Skin epidermis (tissue), 12 donors: ENCODE results near the gene WDR19.
"Not testable (repeated sequence)": the region's sequence is repeated elsewhere in the genome, so short reads cannot be mapped to it uniquely, and the experiment has no call there.

Experiments
- H3K27ac ChIP-seq, 21 experiments: fragments of 200-600 bp; sonication (generic) in 11 of 21; one replicate each; pipeline ENCODE4 v1.5.0; 2020; ENCODE audit warnings: mild to moderate bottlenecking in 3 of 21, inconsistent platforms in 2 of 21, moderate library complexity in 2 of 21
- H3K4me3 ChIP-seq, 7 experiments: fragments of 200-600 bp; sonication (generic) in 2 of 7; one replicate each; pipeline ENCODE4 v1.5.0; 2020; ENCODE audit warnings: inconsistent platforms in 2 of 7, mild to moderate bottlenecking in 2 of 7, moderate library complexity in 1 of 7

The WDR19 gene

DNA sequence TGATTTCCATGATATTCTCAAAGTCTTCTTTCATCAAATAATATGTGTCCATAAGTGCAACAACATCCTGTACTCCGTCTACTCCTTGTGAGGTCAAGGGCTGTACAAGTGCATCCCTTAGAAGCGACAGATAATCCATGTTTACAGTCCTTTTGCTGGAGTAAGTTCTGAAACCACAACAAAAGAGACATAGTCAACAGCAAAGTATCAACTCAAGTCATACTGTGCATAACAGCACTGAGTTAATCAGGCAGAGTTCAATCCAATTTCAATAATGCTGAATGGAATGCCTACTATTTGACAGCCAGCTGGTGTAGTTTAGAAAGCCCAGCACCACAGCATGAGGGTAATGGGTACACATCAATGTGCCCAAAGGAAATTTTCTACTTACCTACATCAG lies 109.4 kb downstream of the WDR19 start:
- H3K27ac ChIP-seq: no peak overlapping the region

DNA sequence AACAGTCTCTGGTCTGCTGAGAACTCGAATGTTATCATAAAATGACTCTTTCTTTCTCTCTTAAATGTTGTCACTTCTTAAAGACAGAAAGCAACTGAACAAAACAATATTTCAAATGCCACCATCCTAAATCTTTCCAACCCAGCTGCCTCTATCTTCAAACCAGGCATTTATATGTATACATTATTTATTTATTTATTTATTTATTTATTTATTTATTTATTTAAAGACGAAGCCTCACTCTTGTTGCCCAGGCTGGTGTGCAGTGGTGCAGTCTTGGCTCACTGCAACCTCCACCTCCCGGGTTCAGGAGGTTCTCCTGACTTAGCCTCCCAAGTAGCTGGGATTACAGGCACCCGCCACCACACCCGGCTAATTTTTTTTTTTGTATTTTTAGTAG lies 110.1 kb downstream of the WDR19 start:
- not testable (repeated sequence) for H3K4me3 ChIP-seq, H3K27ac ChIP-seq

More for the DNA sequence above, 109.4 kb downstream of the WDR19 start:
- no peak overlapping the region for H3K4me3 ChIP-seq

DNA sequence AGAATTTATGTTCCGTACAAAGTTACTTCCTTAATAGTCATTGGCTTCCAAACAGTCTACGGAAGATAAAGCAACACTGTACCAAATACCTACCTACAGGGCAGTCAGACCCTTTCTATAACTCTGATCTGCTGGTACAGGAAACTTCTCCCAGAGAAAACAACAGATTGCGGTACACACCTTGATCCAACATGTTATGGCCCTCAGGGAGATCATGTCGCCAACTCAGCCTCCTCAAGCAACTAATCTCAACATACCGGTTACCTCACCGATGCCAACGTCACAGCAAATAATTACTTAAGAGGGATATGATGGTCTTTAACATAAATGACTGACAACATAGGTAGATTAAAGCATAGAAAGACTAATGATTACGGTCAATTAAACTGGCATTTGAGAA lies 113.5 kb downstream of the WDR19 start:
- H3K27ac ChIP-seq: no peak overlapping the region

DNA sequence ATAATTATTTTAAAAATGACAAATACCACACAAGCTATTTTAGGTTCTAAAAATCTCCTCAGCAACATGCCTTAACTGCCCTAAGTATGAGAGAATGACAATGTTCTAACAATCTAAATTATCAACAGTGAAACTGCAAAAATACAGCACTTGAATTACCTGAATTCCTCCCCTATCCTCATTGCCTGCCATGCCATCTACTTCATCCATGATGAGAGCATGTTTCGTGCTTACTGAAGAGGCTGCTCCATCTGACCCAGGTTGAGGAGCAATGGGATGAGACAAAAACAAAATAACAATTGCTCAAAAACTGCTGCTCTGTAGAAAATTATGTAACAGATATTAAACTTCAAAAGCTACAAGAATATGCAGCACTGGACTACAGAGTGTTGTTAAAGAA lies 120.6 kb downstream of the WDR19 start:
- no peak overlapping the region for H3K27ac ChIP-seq
- no peak overlapping the region for H3K4me3 ChIP-seq

More for the DNA sequence above, 113.5 kb downstream of the WDR19 start:
- H3K4me3 ChIP-seq: no peak overlapping the region

DNA sequence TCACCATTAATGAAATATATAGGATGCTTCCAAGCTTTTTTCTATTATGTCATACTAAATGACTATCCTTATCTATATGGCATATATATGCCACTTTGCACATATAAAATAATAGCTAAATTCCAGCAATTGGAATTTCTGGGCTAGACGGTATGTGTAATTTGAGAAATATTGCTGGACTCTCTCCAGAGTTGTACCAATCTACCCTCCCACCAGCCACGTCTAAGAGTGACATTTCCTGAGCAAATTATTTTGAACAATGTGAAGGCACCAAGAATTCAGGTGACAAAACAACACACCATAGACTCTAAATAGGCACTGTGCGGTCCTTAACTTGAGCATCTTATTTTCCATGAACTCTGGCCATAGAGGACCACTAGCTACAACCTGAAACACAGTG lies 121.5 kb downstream of the WDR19 start:
- Histone ChIP-seq H3K27ac (no peak overlapping the region), H3K4me3 (no peak overlapping the region)

DNA sequence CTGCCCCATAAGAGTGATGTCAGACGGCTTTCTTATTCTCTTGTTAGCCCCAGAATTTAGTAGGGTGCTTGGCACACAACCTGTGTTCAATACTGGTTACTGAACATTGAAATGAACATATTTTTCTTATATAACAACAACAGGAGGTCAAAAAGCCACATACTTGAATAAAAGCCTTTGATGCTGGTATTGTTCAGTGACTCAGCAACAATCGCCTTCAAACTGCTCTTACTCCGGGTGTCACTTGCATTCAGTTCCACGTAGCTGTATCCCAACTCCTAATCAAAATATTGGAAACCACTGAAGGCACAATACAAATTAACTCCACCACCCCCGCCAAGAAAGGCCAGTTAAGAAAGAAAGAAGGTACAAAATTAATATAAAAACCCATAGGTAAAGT lies 122.3 kb downstream of the WDR19 start:
- H3K27ac ChIP-seq: no peak overlapping the region

DNA sequence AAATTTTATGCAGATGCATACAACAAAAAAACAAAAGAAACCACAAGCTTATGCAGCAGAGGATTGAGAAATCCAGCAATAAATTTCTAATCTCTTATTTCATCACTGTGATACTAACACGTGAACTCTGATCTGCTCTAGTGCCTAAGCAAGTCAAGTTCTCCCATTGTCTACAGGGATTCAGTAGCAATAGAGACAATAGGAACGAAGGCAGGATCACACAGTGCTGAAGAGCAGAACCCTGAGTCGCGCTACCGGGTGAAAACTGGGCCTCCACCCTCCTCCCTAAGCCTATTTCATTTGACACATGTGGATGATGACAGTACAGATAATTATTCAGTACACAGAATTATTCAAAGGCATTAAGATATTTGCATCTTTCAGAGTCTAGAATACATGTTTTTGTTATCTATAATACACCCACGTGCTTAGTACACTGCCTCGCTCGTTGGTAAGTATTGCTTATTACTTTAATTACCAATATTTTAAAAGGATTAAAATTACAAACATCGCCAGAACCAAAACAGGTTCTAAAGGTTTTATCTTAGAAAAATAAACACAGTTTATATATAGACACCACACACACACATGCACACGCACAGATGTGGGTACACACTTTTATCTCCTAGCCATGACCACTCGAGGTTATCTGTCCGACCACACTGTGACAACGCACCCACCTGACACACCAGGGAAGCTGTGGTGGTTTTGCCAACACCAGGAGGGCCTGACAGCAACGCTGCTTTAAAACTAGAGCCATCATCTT lies 123.8 kb downstream of the WDR19 start:
- H3K27ac ChIP-seq: peak overlapping the region in 1 of 21 experiments; percentile 19
- no peak overlapping the region for H3K4me3 ChIP-seq

More for the DNA sequence above, 122.3 kb downstream of the WDR19 start:
- H3K4me3 ChIP-seq: no peak overlapping the region

DNA sequence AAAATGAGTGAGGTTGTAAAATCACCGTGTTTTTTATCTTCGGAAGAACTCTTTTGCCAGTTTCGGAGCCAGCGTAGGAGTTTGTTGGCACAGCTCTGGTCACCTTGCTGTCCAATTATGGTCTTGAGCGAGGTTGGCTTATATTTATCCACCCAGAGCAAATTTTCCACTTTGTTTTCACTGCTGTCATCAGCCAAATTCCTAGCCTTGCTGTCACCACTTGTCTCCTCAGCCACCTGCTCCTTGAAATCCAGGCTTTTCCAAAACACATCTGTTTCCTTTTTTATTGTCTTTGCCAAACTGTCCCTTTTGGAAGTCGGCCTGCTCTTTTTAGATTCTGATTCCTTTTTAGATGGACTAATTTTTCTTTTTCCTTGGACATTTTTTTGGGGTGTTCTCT lies 126.3 kb downstream of the WDR19 start:
- Histone ChIP-seq H3K4me3 (no peak overlapping the region), H3K27ac (no peak overlapping the region)

DNA sequence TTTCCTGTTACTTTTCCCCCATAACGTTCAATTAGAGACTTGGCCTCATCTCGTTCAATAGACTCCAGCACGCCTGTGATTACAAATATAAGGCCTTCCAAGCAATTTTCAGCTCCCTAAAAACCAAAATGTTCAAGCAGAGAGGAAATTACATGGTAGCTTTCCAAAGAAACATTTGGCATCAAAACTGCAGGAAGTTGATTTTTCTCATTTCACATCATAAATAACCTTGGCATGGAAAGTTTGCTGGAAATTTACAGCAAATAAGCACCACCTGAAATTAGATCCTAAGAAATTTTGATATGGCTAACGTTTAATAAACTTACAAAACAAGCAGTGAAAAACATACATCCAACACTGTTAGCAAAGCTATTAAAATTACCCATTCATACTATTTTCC lies 130.5 kb downstream of the WDR19 start:
- H3K27ac ChIP-seq: no peak overlapping the region
- no peak overlapping the region for H3K4me3 ChIP-seq

DNA sequence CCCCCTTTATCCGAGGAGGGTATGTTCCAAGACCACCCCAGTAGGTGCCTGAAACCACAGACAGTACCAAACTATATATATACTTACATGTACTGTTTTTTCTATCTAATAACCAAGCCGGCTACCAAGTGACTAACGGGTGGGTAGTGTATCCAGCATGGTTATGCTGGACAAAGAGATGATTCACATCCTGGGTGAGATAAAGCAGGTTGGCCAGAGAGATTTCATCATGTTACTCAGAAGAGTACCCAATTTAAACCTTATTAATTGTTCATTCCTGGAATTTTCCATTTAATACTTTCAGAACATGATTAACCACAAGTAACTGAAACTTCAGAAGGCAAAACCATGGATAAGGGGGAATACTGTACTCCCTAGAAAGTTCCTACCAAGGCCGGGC lies 137.3 kb downstream of the WDR19 start:
- no peak overlapping the region for H3K27ac ChIP-seq

DNA sequence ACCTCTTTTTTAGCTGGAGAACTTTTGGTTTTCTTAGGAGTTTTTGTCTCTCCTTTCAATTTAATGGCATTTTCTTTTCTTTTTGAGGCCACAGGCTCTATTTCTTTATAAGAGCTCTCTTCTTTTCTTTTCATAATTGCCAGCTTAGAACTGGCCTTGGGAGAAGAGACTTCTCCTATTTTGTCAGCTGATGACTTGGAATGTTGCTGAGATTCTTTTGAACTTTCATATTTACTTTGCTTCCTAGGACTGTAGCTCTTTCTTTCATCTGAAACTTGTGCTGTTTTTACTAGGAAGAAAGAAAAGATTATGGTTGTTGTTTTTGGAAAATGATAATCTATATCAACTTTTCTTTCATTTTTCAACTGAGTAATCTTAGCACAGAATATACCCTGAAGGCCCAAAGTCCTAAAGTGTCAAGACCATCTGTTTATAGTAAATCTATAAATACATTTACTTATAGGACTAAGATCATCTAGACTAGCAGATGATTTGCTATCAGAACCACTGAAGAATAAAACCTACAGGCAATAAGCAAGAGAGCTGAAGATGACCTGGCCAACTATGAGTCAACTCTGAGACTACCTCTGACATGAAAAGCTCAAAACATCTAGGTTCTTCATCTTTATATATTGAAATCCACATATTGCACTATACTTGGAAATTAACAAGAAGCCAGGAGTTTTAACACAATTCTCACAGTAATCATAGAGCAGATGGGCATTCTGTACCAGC lies 138.2 kb downstream of the WDR19 start:
- no peak overlapping the region for H3K27ac ChIP-seq
- H3K4me3 ChIP-seq: no peak overlapping the region

More for the DNA sequence above, 137.3 kb downstream of the WDR19 start:
- H3K4me3 ChIP-seq: no peak overlapping the region

DNA sequence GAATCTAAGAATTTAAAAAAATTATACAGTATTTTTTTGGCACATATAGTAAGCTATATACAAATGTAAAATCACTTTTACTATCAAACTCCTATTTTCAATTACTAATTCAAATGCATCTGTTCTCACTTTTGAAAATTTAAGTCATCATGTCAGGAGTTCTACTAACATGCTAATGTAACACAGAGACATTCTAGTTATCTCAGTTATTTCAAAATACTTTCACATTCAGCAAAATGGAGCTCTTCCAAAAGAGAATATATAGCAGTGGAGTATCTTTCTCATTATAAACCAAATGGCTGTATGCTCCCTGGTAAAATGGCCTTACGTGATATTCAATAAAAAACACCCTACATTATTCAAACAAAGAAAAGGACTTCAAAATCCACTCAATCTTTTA lies 141.5 kb downstream of the WDR19 start:
- Histone ChIP-seq H3K27ac (no peak overlapping the region), H3K4me3 (no peak overlapping the region)

DNA sequence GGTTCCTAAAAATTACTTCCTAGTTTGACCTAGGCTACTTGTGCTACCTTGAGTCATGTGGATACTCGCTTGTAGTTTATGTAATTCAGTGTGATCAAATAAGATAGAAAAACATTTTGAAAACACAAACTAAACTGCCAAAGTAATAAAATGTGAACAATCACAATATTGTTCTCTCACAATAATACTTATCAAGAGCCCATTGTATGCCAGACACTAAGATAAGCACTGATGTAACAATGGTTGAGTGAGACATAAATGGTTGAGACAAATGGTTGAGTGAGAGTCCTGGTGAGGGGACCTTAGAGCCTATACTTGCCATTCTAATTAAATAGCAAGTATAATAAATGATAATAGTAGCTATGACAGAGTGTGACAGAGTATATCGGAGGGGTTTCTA lies 142.1 kb downstream of the WDR19 start:
- no peak overlapping the region for H3K27ac ChIP-seq
- H3K4me3 ChIP-seq: no peak overlapping the region

DNA sequence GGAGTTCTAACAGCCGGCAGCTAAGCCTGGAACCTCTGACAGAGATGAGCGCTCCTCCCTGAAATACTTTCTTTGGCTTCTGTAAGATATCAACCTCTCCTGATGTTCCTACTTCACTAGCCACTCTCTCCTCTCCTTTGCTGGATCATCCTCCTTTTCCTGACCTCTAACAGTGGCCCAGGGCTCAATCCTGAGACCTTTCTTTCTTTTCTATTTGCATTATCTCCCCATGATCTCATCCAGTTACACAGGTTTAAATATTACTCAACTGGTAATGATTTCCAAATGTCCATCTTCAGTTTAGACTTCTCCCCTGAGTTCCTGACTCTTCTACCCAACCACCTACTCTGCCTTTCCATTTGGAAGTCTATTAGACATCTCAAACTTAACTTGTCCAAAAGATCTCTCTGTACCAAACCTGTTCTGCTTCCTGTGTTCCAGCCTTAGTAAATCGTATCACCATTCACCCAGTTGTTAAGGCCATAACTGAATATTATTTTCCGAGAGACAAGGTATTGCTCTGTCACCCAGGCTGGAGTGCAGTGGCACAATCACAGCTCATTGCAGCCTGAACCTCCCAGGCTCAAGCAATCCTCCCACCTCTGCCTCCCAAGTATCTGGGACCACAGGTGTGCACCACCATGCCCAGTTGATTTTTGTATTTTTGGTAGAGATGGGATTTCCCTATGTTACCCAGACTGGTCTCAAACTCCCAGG lies 142.7 kb downstream of the WDR19 start:
- H3K27ac ChIP-seq: no peak overlapping the region
- no peak overlapping the region for H3K4me3 ChIP-seq

DNA sequence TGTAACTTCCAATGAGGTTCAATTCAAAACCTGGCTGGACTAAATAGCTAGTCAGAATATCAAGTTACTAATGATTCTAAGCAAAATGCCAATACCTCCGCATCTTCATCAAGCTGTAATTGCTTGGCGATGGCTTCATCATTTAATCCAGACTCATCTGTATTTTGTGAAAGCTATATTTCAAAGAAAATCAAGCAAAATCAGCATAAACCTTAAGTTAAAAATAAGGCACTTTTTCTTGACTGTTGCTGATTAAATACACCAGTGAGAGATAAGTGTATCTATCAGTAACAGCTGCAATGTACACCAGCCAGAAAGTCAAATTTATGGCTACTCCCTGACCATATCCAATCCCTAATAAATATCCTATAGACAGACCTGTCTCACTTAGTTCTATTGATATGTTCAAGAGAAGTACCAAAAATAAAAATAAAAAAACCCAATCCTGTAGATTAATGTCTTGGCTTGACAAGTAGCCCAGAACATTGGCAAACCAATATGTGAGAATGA lies 144.2 kb downstream of the WDR19 start:
- no peak overlapping the region for H3K27ac ChIP-seq
- H3K4me3 ChIP-seq: no peak overlapping the region

DNA sequence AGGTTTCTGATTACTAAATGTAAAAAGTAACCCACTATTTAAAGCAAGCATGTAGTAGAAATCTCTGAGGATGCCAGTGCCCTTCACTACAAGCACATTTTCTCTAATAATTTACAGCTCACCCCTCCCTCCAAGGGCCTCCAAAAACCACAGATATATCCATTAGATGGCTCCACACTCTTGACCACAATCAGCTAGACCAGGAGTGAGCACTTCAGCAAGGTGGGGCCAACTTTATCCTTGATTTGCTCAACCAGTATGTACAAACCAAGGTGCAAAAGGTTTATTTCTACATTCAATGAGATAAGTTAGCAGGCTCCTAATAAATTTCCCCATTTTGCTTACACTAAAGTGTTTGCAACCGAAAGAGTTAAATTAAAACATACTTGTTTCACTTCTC lies 148.0 kb downstream of the WDR19 start:
- Histone ChIP-seq H3K27ac (no peak overlapping the region), H3K4me3 (no peak overlapping the region)

DNA sequence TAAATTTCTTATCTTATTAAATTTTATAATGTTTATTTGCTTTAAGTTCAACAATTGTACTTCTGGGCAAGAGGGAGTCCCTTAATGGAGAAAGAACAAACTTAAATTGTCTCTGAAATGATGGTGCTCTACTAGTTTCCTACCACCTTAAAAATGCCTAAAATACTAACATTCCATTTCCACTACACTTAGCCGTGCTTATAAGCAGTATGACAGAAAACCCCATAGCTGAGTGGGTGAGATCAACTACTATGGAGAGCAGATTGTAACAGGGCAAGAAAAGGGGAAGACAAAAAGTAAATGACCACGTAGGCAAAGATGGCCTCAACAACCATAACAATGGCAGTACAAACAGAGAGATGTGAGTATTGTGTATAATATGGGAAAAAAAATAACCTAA lies 148.9 kb downstream of the WDR19 start:
- no peak overlapping the region for H3K4me3 ChIP-seq
- no peak overlapping the region for H3K27ac ChIP-seq
